ENCODE measurements around the gene PFAS. TPM values are rescaled to one million over a fixed set of nuclear protein-coding genes. Genes with fewer than 3 reads are reported as not detected.

Gene PFAS
- total RNA-seq, 1 experiment from 2014 or later: 228 TPM

GRCh38 chr17:8235676-8236075 is 13.4 kb upstream of the PFAS start:
- H3K4me3 Mint-ChIP-seq: no peak overlapping the region
- H3K56ac ChIP-seq (ENCODE audit: insufficient read length, low read depth, low read length): no peak overlapping the region

More at GRCh38 chr17:8235676-8236075, 13.4 kb upstream of the PFAS start:
- H2AFZ ChIP-seq (ENCODE audit: low read length): no peak overlapping the region
- H4K20me1 ChIP-seq (ENCODE audit: control insufficient read depth, insufficient read depth, insufficient read length): no peaks in the 10 kb centered on the region
- H3K9ac ChIP-seq (ENCODE audit: extremely low read depth, insufficient read length, low read length): no peak overlapping the region
- H3K27me3 ChIP-seq (ENCODE audit: insufficient read depth, low read length): no peaks in the 10 kb centered on the region
- H3K4me1 ChIP-seq (ENCODE audit: insufficient read depth, low read length): no peaks in the 10 kb centered on the region
- no peak overlapping the region for H3K14ac ChIP-seq (ENCODE audit: insufficient read depth, low read length)
- no peak overlapping the region for H3K4me2 ChIP-seq (ENCODE audit: insufficient read depth, insufficient read length, low read length)
- H3K18ac ChIP-seq (ENCODE audit: insufficient read length, low read depth, low read length): no peak overlapping the region
- H2BK5ac ChIP-seq (ENCODE audit: insufficient read length, low read length): no peak overlapping the region
- H3K36me3 Mint-ChIP-seq (ENCODE audit: insufficient read depth in 1 of 3, low read depth in 3 of 3): peaks cover 43 to 82% (median 82%) of the 10 kb centered on the region in 3 experiments
- H4K8ac ChIP-seq (replicated peaks; ENCODE audit: insufficient read length, low read depth, low read length): no peak overlapping the region
- no peak overlapping the region for H3T11ph ChIP-seq (ENCODE audit: low read length)
- no peak overlapping the region for H2BK20ac ChIP-seq (ENCODE audit: low read depth, low read length, poor library complexity, severe bottlenecking)
- H2AK5ac ChIP-seq (ENCODE audit: insufficient read length, low read length): no peak overlapping the region
- no peak overlapping the region for H2BK120ac ChIP-seq (ENCODE audit: low read depth, low read length, poor library complexity, severe bottlenecking)
- no CpG with 5 or more reads among the region's 7 CpGs for WGBS (ENCODE audit: extremely low coverage, insufficient read length, low lambda C conversion rate)
- H4K91ac ChIP-seq (ENCODE audit: insufficient read length, low read depth, low read length): no peak overlapping the region
- no peak overlapping the region for H3K27ac ChIP-seq (ENCODE audit: insufficient read length, low read depth, low read length)
- H3K27me3 Mint-ChIP-seq (ENCODE audit: low read depth): no peaks in the 10 kb centered on the region
- no peaks in the 10 kb centered on the region for H3K79me2 ChIP-seq (ENCODE audit: insufficient read depth, low read length)
- no peak overlapping the region for H4K5ac ChIP-seq (ENCODE audit: insufficient read length, low read depth, low read length)
- H3K4me1 Mint-ChIP-seq: no peaks in the 10 kb centered on the region
- H2BK12ac ChIP-seq (ENCODE audit: insufficient read length, low read depth, low read length): no peak overlapping the region
- H3K4ac ChIP-seq (ENCODE audit: low read depth, low read length): no peak overlapping the region
- TF ChIP-seq CTCF (conservative IDR thresholded peaks at IDR 0.05): no peak
- H3K9me3 Mint-ChIP-seq: no peaks in the 10 kb centered on the region
- H3K79me1 ChIP-seq (ENCODE audit: insufficient read depth, low read depth, low read length, poor library complexity, severe bottlenecking): no peaks in the 10 kb centered on the region
- H3K23me2 ChIP-seq (ENCODE audit: insufficient read length, low read depth, low read length, poor library complexity, severe bottlenecking): no peaks in the 10 kb centered on the region
- no peak overlapping the region for H3K23ac ChIP-seq (ENCODE audit: insufficient read length, low read depth, low read length)
- no peak for DNase-seq
- H3K27ac Mint-ChIP-seq: no peak overlapping the region
- H3K9me3 ChIP-seq (ENCODE audit: control insufficient read depth, low read depth, low read length): no peaks in the 10 kb centered on the region
- no peak overlapping the region for H2BK15ac ChIP-seq (ENCODE audit: low read depth, low read length)

All from H9 (cell line).